Neural cell (in vitro differentiated cells): ENCODE data around the gene CIITA.

Experiments
- CTCF ChIP-seq: fragments of 450-650 bp; IDR thresholded peaks from 2 replicates; pipeline ENCODE4 v1.5.1; 2014; ENCODE audit warnings: antibody characterized with exemption, mild to moderate bottlenecking, moderate library complexity; ENCODE audit not compliant: poor library complexity, severe bottlenecking
- EP300 ChIP-seq: fragments of 450-650 bp; conservative IDR thresholded peaks from 2 replicates; pipeline ENCODE4 v1.6.1; 2014; ENCODE audit warnings: antibody characterized with exemption, mild to moderate bottlenecking, moderate library complexity; ENCODE audit not compliant: poor library complexity, severe bottlenecking
- EZH2 ChIP-seq: fragments of 200-600, 300-800 bp; shearing (Covaris generic), sonication (generic); IDR thresholded peaks from 2 replicates; pipeline ENCODE4 v1.6.1; 2014; ENCODE audit warnings: antibody characterized with exemption, low read length, borderline replicate concordance, mild to moderate bottlenecking; ENCODE audit not compliant: insufficient read depth, poor library complexity, severe bottlenecking
- POLR2AphosphoS5 ChIP-seq: IDR thresholded peaks from 2 replicates; pipeline ENCODE4 v1.6.1; 2012
- REST ChIP-seq: IDR thresholded peaks from 2 replicates; pipeline ENCODE4 v1.6.1; 2012; ENCODE audit warnings: borderline replicate concordance

- TF ChIP-seq CTCF = no peak
- no peak for TF ChIP-seq EP300
- no peak for TF ChIP-seq EZH2
- no peak for TF ChIP-seq POLR2AphosphoS5
- TF ChIP-seq REST = no peak
Measured at GRCh38 chr16:10862438-10862837, 14.6 kb upstream of the CIITA start.
